Stimulated activated naive CD8-positive, alpha-beta T cell treated with anti-CD3 and anti-CD28 coated beads, Interleukin-15, amount 100 ng/mL, for 72 hours (primary cell): Measurements from ENCODE around the gene MEPCE.

Experiments
- ATAC-seq: fragments of 150-1000 bp; cut with Tn5 transposase; 2 replicates; pipeline ENCODE4 v1.10.0; 2021; ENCODE audit warnings: mild to moderate bottlenecking, moderate library complexity
- DNase-seq, 2 donors: peaks; one replicate each; pipeline ENCODE4 v3.0.0; 2021 to 2022
- H3K27ac Mint-ChIP-seq, 2 donors: one replicate each; pipeline ENCODE4 v1.8.0; 2022; ENCODE audit warnings: mild to moderate bottlenecking in 2 of 2, mixed read lengths in 2 of 2, moderate library complexity in 2 of 2
- H3K27me3 Mint-ChIP-seq: one replicate; pipeline ENCODE4 v1.8.0; 2022; ENCODE audit warnings: mixed read lengths
- H3K4me1 Mint-ChIP-seq: one replicate; pipeline ENCODE4 v1.8.0; 2022; ENCODE audit warnings: mild to moderate bottlenecking, mixed read lengths
- H3K4me3 Mint-ChIP-seq, 2 donors: one replicate each; pipeline ENCODE4 v1.8.0; 2022; ENCODE audit warnings: mild to moderate bottlenecking in 2 of 2, mixed read lengths in 2 of 2, moderate library complexity in 1 of 2
- H3K9me3 Mint-ChIP-seq, 2 donors: one replicate each; pipeline ENCODE4 v1.8.0; 2022; ENCODE audit warnings: mixed read lengths in 2 of 2

The MEPCE gene

DNA sequence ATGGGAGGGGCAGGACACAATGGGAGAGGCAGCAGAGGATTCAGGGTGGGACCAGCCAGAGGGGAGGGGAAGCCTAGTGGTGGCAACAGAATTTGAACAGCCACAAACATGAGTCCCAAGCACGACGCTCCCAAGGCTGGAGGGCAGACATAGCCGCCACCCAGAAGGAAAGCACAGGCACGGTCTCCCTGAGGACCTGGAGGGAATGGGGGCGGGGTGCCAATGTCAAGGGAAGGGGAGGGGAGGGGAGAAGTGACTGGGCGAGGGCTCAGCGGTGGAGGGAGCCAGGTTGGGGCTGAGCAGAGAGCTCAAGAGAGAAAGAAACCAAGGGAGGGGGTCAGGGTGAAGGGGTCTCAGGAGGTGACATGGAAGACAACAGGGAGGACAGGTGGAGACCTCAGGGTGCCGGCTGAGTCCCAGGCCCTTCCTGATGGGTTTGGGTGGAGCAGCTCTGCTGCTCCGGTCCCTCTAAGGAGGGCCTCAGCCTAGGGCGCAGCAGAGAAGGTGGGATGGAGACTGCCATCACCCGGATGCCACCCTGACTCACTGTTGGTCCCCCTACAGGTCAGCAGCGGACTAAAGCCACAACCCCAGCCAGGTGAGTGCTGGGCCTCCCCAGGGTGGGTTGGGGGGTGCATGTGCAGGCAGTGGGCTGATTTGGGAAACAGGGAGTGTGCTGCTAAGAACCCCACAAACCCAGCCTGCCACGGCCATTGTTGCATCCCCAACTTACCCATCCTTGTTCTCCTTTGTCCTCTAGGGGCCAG, 32.1 kb upstream of the MEPCE start:
- Mint-ChIP-seq H3K4me3 (peak overlapping the region in 1 of 2 donors; percentile 78), H3K27ac (no peak overlapping the region), H3K4me1 (peaks cover 34% of the 10 kb centered on the region), H3K27me3 (peaks cover 15% of the 10 kb centered on the region), H3K9me3 (no peaks in the 10 kb centered on the region)
- DNase-seq (no peak), ATAC-seq (no peak)

DNA sequence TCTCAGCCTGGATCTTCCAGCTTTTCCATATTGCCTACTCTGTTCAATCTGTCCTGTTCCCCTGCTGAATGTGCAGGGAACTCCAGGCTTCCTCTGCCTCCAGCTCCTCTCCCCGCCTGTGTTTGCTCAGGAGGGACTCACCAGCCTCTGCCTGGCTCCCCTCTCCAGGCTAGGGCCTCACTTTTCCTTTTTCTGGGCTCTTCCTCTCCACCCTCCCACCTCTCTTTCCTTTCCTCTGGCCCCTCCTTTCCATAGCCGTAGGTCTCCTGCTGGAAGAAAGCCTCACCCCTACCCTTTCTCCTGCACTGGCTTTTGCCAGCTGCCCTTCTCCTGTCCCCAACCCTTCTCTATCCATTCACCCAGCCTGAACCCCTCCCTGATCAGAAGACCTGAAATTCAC, 31.4 kb upstream of the MEPCE start:
- ATAC-seq (no peak), DNase-seq (no peak)
- no peak overlapping the region for H3K4me3 Mint-ChIP-seq
- peaks cover 13% of the 10 kb centered on the region for H3K27me3 Mint-ChIP-seq
- peaks cover 34% of the 10 kb centered on the region for H3K4me1 Mint-ChIP-seq
- no peak overlapping the region for H3K27ac Mint-ChIP-seq
- H3K9me3 Mint-ChIP-seq: no peaks in the 10 kb centered on the region

DNA sequence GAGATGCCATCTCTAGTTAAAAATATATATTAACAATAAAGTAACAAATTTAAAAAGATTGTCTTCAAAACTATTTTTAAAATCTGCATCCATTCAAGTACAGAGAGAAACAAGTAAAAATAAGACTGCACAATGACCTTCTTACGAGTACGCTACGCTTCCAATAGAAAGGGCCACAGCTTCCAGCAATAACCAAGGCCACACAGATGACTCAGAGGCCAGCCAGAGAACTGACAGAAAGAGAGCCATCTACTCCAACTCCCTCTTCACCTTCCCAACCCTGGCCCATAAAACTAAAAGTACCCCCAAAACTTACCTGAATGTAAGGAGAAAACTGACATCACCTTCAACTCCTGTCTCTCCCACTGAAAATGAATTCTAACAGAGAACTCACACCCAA, 29.6 kb upstream of the MEPCE start:
- peaks cover 13% of the 10 kb centered on the region for H3K27me3 Mint-ChIP-seq
- no peak overlapping the region for H3K4me3 Mint-ChIP-seq
- DNase-seq: no peak
- no peaks in the 10 kb centered on the region for H3K9me3 Mint-ChIP-seq
- H3K4me1 Mint-ChIP-seq: peaks cover 34% of the 10 kb centered on the region
- H3K27ac Mint-ChIP-seq: no peak overlapping the region
- no peak for ATAC-seq

DNA sequence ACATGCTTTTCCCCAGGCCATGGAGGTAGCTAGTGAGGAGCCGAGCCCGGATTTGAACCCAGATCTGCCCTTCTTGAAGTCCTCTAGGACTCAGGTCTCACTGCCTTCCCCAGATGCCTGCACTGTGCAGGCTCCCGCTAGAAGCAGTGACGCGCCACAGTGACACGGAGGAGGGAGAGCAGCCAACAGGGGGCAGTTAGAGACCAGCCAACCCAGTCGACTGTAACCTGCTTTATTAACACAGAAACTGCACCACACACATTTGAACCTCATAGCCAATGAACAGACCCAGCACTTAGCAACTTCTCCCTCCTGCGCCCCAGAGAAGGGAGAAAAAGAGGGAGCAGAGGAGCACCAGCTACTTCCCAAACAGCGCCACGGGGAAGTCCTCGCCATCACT, 29.0 kb upstream of the MEPCE start:
- no peaks in the 10 kb centered on the region for H3K9me3 Mint-ChIP-seq
- H3K27ac Mint-ChIP-seq: no peak overlapping the region
- H3K4me1 Mint-ChIP-seq: peaks cover 30% of the 10 kb centered on the region
- peaks cover 13% of the 10 kb centered on the region for H3K27me3 Mint-ChIP-seq
- no peak for DNase-seq
- no peak for ATAC-seq
- no peak overlapping the region for H3K4me3 Mint-ChIP-seq

DNA sequence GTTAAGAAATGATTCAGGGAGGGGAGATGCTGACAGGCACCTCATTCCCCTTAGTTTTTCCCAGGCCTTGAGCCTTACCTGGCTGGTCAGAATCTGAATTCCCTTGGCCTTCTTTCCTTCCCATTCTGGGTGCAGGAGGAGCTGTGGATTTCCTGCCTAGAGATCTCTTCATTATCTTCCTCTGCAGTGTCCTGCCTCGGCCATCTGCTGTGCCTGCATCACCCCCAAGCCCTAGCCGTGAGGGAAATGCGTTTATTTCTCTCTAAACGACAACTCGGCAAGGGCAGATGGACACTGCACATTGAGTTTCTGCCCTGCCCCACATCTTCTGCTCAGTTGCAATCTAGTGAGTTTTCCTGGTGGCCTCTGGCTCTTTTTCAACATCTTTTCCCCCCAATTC, 27.8 kb upstream of the MEPCE start:
- Mint-ChIP-seq H3K4me1 (peaks cover 21% of the 10 kb centered on the region), H3K27me3 (peaks cover 13% of the 10 kb centered on the region), H3K4me3 (no peak overlapping the region), H3K9me3 (no peaks in the 10 kb centered on the region), H3K27ac (no peak overlapping the region)
- ATAC-seq: no peak
- no peak for DNase-seq

DNA sequence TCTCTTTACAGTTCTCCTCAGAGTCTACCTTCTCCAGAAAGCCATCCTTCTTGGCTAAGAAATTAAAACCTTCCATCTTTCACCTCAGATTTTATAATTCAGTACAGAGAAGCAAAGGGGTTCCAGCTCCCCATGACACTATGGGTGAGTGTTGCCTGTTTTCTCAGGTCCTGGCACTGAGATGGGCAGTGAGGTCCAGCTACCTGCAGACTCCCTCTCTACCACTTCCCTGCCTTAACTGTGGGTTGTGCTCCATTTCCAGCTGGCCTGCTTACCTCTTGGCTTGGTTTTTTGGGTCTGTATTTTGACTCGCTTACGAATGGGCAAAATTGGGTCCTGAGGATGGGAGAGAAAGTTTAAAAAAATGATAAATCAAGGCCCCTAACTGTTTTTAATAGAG, 27.4 kb upstream of the MEPCE start:
- ATAC-seq (no peak), DNase-seq (no peak)
- H3K4me3 Mint-ChIP-seq: no peak overlapping the region
- peaks cover 13% of the 10 kb centered on the region for H3K27me3 Mint-ChIP-seq
- H3K9me3 Mint-ChIP-seq: no peaks in the 10 kb centered on the region
- H3K4me1 Mint-ChIP-seq: peaks cover 16% of the 10 kb centered on the region
- H3K27ac Mint-ChIP-seq: no peak overlapping the region

DNA sequence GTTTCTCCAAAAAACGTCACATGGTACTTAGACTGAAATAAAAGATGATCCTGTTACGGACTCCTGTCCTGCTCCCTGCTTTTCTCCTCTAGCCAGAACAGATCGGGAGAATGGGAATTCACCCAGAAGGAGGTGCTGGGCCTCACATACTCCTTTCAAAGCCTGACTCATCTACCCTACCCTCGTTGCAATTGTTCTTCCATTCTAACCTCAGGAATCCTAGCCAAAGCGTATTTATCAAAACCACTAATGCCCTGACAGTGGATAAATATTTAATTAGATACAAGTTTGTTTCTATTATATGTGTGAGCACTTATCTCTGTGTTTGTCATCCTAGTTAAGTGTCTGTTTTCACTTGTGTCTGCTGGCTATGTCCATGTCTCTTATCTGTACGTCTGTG, 22.9 kb upstream of the MEPCE start:
- H3K9me3 Mint-ChIP-seq: no peaks in the 10 kb centered on the region
- H3K27ac Mint-ChIP-seq: no peak overlapping the region
- ATAC-seq (no peak), DNase-seq (no peak)
- H3K4me1 Mint-ChIP-seq: no peaks in the 10 kb centered on the region
- H3K27me3 Mint-ChIP-seq: no peaks in the 10 kb centered on the region
- no peak overlapping the region for H3K4me3 Mint-ChIP-seq

DNA sequence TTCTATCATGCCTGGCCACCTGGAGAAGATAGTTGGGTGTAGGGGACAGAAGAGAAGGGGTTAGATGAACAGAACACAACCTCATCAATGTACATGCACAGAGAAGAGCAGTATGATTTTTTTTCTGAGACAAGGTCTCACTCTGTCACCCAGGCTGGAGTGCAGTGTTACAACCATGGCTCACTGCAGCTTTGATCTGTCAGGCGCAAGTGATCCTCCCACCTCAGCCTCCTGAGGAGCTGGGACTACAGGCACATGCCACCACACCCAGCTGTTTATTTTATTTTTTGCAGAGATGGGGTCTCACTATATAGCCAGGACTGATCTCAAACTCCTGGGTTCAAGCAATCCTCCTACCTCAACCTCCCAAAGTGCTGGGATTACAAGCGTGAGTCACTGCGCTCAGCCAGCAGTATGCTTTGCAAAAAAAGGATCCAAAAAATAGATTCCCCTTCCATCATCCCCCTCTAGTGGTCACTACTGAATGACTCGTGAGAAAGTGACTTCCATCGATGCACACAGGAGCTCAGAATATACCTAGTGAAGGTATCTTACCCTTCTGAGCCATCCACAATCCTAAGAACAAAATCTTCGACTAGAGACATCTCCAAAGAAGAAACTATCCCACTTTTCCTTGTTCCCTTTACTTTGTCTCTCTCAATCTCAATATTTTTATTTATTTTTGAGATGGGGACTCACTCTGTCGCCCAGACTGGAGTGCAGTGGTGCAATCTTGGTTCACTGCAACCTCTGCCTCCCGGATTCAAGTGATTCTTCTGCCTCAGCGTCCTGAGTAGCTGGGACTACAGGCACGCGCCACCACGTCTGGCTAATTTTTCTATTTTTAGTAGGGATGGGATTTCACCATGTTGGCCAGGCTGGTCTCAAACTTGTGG, 22.1 kb upstream of the MEPCE start:
- Mint-ChIP-seq H3K9me3 (no peaks in the 10 kb centered on the region), H3K4me3 (no peak overlapping the region), H3K4me1 (no peaks in the 10 kb centered on the region), H3K27ac (no peak overlapping the region), H3K27me3 (no peaks in the 10 kb centered on the region)
- ATAC-seq: peak; percentile 92
- DNase-seq: peak; percentile 32 to 44

DNA sequence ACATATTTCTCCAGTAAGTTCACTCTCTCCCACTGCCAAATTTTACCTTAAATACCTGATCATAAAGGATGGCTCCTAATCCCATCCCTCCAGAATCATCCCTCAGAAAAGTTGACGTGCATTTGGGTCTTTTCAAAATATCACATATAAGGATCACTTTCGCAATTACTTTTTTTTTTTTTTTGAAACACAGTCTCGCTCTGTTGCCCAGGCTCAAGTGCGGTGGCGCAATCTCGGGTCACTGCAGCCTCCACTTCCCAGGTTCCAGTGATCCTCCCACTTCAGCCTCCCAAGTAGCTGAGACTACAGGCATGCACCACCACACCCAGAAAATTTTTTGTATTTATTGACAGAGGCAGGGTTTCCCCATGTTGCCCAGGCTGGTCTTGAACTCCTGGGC, 18.5 kb upstream of the MEPCE start:
- DNase-seq (no peak), ATAC-seq (no peak)
- H3K27ac Mint-ChIP-seq: no peak overlapping the region
- no peaks in the 10 kb centered on the region for H3K27me3 Mint-ChIP-seq
- H3K4me1 Mint-ChIP-seq: peaks cover 7% of the 10 kb centered on the region
- no peaks in the 10 kb centered on the region for H3K9me3 Mint-ChIP-seq
- H3K4me3 Mint-ChIP-seq: no peak overlapping the region

DNA sequence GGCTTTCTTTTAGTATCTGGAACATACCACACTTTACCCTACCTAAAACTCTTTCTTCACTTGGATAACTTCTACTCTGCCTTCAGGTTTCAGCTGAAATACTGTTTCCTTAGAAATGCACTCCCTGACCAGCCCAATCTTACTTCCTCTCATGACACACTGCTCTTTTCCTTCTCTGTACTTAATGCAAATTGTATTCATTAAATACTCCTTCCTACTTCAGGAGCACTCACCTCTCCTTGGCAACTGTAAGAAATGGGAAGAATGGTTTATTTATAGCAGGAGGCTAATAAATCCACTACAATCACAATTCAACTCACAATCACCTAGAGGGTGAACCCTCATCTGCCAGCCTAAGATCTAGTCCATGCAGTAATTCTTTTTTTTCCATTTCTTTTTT, 16.3 kb upstream of the MEPCE start:
- DNase-seq (no peak), ATAC-seq (no peak)
- Mint-ChIP-seq H3K9me3 (no peaks in the 10 kb centered on the region), H3K27ac (no peak overlapping the region), H3K4me3 (no peak overlapping the region), H3K27me3 (no peaks in the 10 kb centered on the region), H3K4me1 (peaks cover 7% of the 10 kb centered on the region)

DNA sequence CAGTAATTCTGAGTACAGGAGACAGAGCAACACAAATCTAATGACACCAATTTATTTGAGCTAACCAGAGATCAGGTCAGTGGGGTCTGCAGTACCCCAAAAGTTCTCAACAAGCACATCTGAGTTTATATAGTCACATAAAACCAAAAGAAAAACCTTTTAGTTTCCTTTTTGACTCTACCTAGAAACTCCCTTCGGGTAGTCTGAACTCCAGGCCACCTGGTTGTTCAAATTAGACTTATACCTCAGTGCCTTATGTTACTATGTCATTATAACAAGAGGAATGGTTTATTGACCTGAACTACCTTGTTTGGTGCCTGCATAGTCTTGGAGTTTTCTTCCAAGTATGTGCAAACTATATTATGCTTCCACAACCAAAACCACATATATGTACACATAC, 15.7 kb upstream of the MEPCE start:
- H3K4me3 Mint-ChIP-seq: no peak overlapping the region
- no peaks in the 10 kb centered on the region for H3K27me3 Mint-ChIP-seq
- H3K27ac Mint-ChIP-seq: no peak overlapping the region
- ATAC-seq: no peak
- H3K4me1 Mint-ChIP-seq: peaks cover 7% of the 10 kb centered on the region
- H3K9me3 Mint-ChIP-seq: no peaks in the 10 kb centered on the region
- no peak for DNase-seq

DNA sequence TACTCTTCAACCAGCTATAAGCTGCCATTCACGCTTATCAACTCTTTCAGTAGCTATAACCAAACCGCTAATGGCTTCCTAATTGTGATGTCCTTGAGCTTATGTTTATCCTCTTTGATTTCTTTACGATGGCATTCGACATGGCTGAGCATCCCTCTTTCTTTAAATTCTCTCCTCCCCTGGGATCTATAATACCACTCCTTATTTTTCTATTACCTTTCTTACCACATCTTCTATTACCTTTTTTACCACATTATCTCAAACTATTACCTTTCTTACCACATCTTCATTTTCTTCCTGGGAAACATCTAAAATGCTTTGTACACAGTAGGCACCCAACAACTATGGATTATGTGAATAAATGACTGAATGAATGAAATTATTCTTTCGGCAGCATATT, 14.2 kb upstream of the MEPCE start:
- Mint-ChIP-seq H3K9me3 (no peaks in the 10 kb centered on the region), H3K27ac (no peak overlapping the region), H3K27me3 (no peaks in the 10 kb centered on the region), H3K4me1 (peaks cover 12% of the 10 kb centered on the region), H3K4me3 (no peak overlapping the region)
- no peak for ATAC-seq
- DNase-seq: no peak

DNA sequence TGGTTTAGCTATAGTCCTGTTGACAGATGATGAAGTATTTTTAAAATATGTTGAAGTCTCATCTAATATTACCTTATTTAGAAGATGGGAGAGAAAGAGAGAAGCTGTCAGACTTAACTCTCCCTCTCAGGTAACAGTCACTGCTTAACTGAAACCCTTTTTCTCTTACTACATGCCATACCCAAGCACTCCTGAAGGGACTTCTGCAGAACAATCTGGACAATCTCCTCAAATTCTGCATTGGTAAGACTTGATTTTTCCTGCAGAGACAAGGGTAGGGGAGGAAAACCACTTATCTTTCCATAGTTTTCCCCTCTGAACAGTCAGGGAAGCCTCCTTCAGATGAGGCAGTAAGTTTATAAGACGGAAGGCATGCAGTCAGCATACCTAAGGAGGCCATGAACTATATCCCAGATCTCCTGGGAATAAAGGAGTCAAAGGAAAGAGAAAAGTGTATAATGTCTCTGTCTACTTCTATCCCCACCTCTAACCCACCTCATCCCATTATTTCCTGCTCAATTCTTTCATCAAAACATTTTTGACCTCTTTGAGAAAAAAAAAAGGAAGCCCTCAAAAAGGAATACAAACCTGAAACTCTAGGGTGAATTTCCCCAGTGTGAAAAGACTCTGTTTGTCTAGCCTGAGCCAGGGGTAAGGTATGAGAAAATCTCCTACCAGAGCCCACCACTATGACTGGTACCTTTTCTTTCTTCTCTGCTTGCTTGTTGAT, 10.5 kb upstream of the MEPCE start:
- Mint-ChIP-seq H3K27ac (no peak overlapping the region), H3K4me3 (no peak overlapping the region)

DNA sequence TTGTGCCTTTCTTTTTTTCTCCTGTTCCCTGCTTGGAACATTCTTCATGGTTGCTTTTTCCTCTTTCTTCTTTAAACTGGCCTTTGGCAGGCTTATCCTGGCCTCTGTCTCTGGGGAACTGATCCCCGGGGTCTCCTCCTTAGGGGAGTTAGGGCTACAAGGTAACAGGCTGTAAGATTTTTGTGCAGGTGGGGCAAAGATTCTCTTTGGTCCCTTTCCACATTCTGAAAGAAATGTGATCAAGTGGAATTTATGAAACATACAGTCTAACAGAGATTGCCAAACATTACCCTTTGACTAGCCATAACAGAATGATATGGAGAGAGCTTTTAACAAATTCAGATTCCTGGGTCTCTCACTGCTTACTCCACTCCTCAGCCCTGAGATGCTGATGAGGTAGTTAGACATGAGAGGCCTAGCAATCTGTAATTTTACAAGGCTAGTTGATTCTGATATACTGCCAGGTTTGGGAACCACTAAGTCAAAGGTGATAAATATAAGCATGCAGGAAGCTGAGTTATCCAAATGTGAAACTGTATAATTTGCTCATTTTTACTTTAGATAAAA, 9.9 kb upstream of the MEPCE start:
- DNase-seq (no peak), ATAC-seq (no peak)
- peak overlapping the region in 1 of 2 donors; percentile 16 for H3K27ac Mint-ChIP-seq
- H3K4me3 Mint-ChIP-seq: no peak overlapping the region
- peaks cover 5% of the 10 kb centered on the region for H3K4me1 Mint-ChIP-seq
- H3K9me3 Mint-ChIP-seq: no peaks in the 10 kb centered on the region
- no peaks in the 10 kb centered on the region for H3K27me3 Mint-ChIP-seq

More for the DNA sequence above, 10.5 kb upstream of the MEPCE start:
- Mint-ChIP-seq H3K9me3 (no peaks in the 10 kb centered on the region), H3K4me1 (peaks cover 5% of the 10 kb centered on the region), H3K27me3 (no peaks in the 10 kb centered on the region)
- ATAC-seq (no peak), DNase-seq (no peak)

DNA sequence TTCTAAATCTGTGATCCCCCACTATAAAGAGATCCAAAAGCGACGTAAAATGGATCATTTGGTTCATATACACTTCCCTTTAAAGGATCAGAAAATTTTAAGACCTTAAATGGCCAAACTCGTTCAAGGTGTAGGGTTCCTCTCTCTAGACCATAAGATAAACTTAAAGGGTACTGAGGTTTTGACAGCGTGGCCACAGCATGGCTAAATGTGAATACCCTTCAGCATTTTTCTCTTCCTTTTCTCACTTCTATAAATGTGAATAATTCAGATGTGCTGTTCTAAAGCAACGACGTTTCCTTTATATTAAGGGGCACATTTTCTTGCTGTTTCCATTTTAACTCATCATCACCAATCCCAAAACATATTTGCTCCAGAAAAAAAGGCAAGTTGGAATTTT, 6.3 kb upstream of the MEPCE start:
- H3K4me3 Mint-ChIP-seq: no peak overlapping the region
- no peaks in the 10 kb centered on the region for H3K9me3 Mint-ChIP-seq
- ATAC-seq: no peak
- H3K27me3 Mint-ChIP-seq: no peaks in the 10 kb centered on the region
- H3K27ac Mint-ChIP-seq: no peak overlapping the region
- no peak for DNase-seq
- H3K4me1 Mint-ChIP-seq: peaks cover 11% of the 10 kb centered on the region
